Mesenchymal stem cell (in vitro differentiated cells and primary cell): ENCODE data around the gene SLC23A2.

Experiments used
- DNase-seq: peaks from one replicate; pipeline ENCODE4 v3.0.0-alpha.2; 2013
- H2AFZ ChIP-seq: one replicate; pipeline ENCODE4 v1.6.1; 2013; ENCODE audit warnings: low read depth, mild to moderate bottlenecking, control low read depth, inconsistent platforms, low read length, moderate library complexity
- H2AK5ac ChIP-seq: 2 replicates; pipeline ENCODE4 v1.6.1; 2013; ENCODE audit warnings: low read length, moderate library complexity, mild to moderate bottlenecking, inconsistent platforms; ENCODE audit not compliant: severe bottlenecking
- H2BK120ac ChIP-seq: one replicate; pipeline ENCODE4 v1.6.1; 2013; ENCODE audit warnings: low read depth, mild to moderate bottlenecking, inconsistent platforms, low read length, moderate library complexity
- H2BK12ac ChIP-seq, 2 experiments: one replicate each; pipeline ENCODE4 v1.6.1; 2013; ENCODE audit warnings: inconsistent platforms in 2 of 2, low read length in 2 of 2, mild to moderate bottlenecking in 2 of 2, moderate library complexity in 2 of 2, control low read depth in 1 of 2
- H2BK15ac ChIP-seq: one replicate; pipeline ENCODE4 v1.6.1; 2013; ENCODE audit warnings: mild to moderate bottlenecking, low read depth, inconsistent platforms; ENCODE audit not compliant: poor library complexity, severe bottlenecking
- H2BK5ac ChIP-seq: 2 replicates; pipeline ENCODE4 v1.6.1; 2013; ENCODE audit warnings: low read depth, mild to moderate bottlenecking, low read length, control low read depth, inconsistent platforms; ENCODE audit not compliant: poor library complexity, severe bottlenecking
- H3K14ac ChIP-seq, 2 experiments: one replicate each; pipeline ENCODE4 v1.6.1; 2013; ENCODE audit warnings: inconsistent platforms in 2 of 2, low read length in 2 of 2, control low read depth in 1 of 2, mild to moderate bottlenecking in 1 of 2, moderate library complexity in 1 of 2
- H3K18ac ChIP-seq, 2 experiments: one replicate each; pipeline ENCODE4 v1.6.1; 2013; ENCODE audit warnings: inconsistent platforms in 2 of 2, low read length in 2 of 2, control low read depth in 1 of 2, low read depth in 1 of 2, mild to moderate bottlenecking in 1 of 2
- H3K23ac ChIP-seq, 2 experiments: one replicate each; pipeline ENCODE4 v1.6.1; 2013; ENCODE audit warnings: inconsistent platforms in 2 of 2, low read length in 2 of 2, mild to moderate bottlenecking in 2 of 2, moderate library complexity in 2 of 2, control low read depth in 1 of 2
- H3K27ac ChIP-seq: 2 replicates; pipeline ENCODE4 v1.5.1; 2013; ENCODE audit warnings: mild to moderate bottlenecking, moderate library complexity, low read length, control low read depth, inconsistent platforms; ENCODE audit not compliant: poor library complexity, severe bottlenecking
- H3K27me3 ChIP-seq, 2 experiments: 2 replicates each; pipeline versions ENCODE4 v1.6.1 to v1.7.0; 2013; ENCODE audit warnings: low read length in 2 of 2, mild to moderate bottlenecking in 2 of 2, moderate library complexity in 2 of 2, control low read depth in 1 of 2, inconsistent platforms in 1 of 2; ENCODE audit not compliant: control insufficient read depth in 1 of 2, insufficient read depth in 1 of 2
- H3K36me3 ChIP-seq, 2 experiments: 2 replicates each; pipeline versions ENCODE4 v1.6.1 to v1.7.0; 2013; ENCODE audit warnings: low read length in 2 of 2, control low read depth in 1 of 2, inconsistent platforms in 1 of 2, low read depth in 1 of 2, mild to moderate bottlenecking in 1 of 2; ENCODE audit not compliant: insufficient read depth in 2 of 2, control insufficient read depth in 1 of 2
- H3K4ac ChIP-seq, 2 experiments: one replicate each; pipeline ENCODE4 v1.6.1; 2013; ENCODE audit warnings: inconsistent platforms in 2 of 2, low read length in 2 of 2, mild to moderate bottlenecking in 2 of 2, moderate library complexity in 2 of 2, control low read depth in 1 of 2, low read depth in 1 of 2
- H3K4me1 ChIP-seq: 2 replicates; pipeline ENCODE4 v1.6.1; 2013; ENCODE audit warnings: low read depth, low read length, control low read depth; ENCODE audit not compliant: control insufficient read depth, insufficient read depth
- H3K4me2 ChIP-seq: 2 replicates; pipeline ENCODE4 v1.6.1; 2013; ENCODE audit warnings: low read length, mild to moderate bottlenecking, inconsistent platforms; ENCODE audit not compliant: poor library complexity, severe bottlenecking
- H3K4me3 ChIP-seq, 2 experiments: 2 replicates each; pipeline versions ENCODE4 v1.5.1 to v1.7.0; 2013; ENCODE audit warnings: low read length in 2 of 2, mild to moderate bottlenecking in 2 of 2, control low read depth in 1 of 2, low read depth in 1 of 2; ENCODE audit not compliant: insufficient read depth in 1 of 2
- H3K79me1 ChIP-seq: replicated peaks from 2 replicates; pipeline ENCODE4 v1.6.1; 2013; ENCODE audit warnings: mild to moderate bottlenecking, control low read depth, low read length, inconsistent platforms; ENCODE audit not compliant: poor library complexity, severe bottlenecking
- H3K9ac ChIP-seq: 2 replicates; pipeline ENCODE4 v1.7.0; 2013; ENCODE audit warnings: mild to moderate bottlenecking, low read length, moderate library complexity
- H3K9me3 ChIP-seq: 2 replicates; pipeline ENCODE4 v1.7.0; 2013; ENCODE audit warnings: mild to moderate bottlenecking, low read length; ENCODE audit not compliant: control insufficient read depth
- H4K8ac ChIP-seq: one replicate; pipeline ENCODE4 v1.6.1; 2013; ENCODE audit warnings: inconsistent platforms, mild to moderate bottlenecking, low read length, moderate library complexity
- H4K91ac ChIP-seq: one replicate; pipeline ENCODE4 v1.6.1; 2013; ENCODE audit warnings: mild to moderate bottlenecking, low read length, inconsistent platforms
- WGBS: methylation state at CpG from one replicate; pipeline ENCODE4 v1.1.7; 2013; ENCODE audit warnings: mixed read lengths; 5-methylcytosine and 5-hydroxymethylcytosine counted together

The SLC23A2 gene

DNA sequence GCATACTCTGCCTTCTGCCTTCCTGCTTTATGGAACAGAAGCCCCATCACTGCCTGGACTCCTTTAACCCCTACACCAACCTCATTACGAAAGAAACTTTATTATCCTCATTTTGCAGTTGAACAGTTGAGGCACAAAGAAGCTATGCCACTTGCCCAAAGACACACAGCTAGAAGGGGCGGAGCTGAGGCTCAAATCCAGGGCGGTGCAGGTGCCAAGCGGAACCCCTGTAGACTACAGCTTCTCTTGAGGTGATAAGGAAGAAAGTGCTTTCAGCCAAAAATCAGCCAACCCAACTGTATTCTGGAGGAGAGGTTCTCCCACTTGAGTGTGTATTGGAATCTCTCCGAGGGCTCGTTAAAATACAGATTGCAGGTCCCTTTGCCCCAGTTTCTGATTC, 189.1 kb downstream of the SLC23A2 start:
- WGBS = 95% methylated on average over 6 of the region's 6 CpGs
- no peak overlapping the region for H2AFZ ChIP-seq

DNA sequence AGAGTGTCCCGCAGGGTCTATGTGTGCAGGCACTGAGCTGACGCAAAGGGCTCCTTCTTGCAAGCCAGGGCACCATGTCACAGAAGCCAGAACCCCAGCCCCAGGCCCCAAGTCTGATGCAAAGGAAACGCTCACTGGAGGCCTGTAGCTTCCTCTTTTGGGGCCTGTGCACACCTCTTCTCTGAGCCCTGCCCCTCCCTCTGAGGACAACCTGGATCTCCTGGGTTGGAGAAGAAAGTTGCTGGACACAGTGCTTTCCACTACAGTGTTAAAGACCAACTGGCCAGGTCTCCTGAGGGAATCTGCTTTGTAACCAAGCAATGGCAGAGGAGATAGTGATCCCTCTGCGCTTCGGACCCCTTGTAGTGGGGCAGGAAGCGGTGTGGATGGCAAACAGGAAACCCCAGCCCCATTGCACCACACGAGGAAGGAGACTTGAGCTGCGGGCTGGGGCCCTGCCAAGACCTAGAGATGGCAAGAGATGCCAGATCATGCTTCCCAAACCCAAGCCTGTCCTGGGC, 189.6 kb downstream of the SLC23A2 start:
- Histone ChIP-seq H3K4me3 (no peak overlapping the region), H3K36me3 (no peaks in the 10 kb centered on the region), H2BK15ac (no peak overlapping the region), H4K8ac (no peak overlapping the region), H3K27me3 (peaks cover 5 to 33% of the 10 kb centered on the region in 2 experiments), H3K27ac (no peak overlapping the region), H3K79me1 (no peaks in the 10 kb centered on the region), H3K9me3 (no peaks in the 10 kb centered on the region), H4K91ac (no peak overlapping the region), H3K4ac (no peak overlapping the region), H3K4me1 (peaks cover 18% of the 10 kb centered on the region), H2BK120ac (no peak overlapping the region), H3K4me2 (no peak overlapping the region), H3K23ac (no peak overlapping the region), H2BK5ac (no peak overlapping the region), H2AK5ac (no peak overlapping the region), H2BK12ac (no peak overlapping the region), H3K14ac (no peak overlapping the region), H2AFZ (no peak overlapping the region), H3K9ac (no peak overlapping the region), H3K18ac (no peak overlapping the region)
- WGBS = 85% methylated on average over 8 of the region's 8 CpGs
- DNase-seq = no peak

More for the DNA sequence above, 189.1 kb downstream of the SLC23A2 start:
- peaks cover 18% of the 10 kb centered on the region for H3K4me1 ChIP-seq
- H3K4me2 ChIP-seq = no peak overlapping the region
- H3K4me3 ChIP-seq = no peak overlapping the region
- H2AK5ac ChIP-seq = no peak overlapping the region
- H3K9ac ChIP-seq = no peak overlapping the region
- no peak overlapping the region for H3K27ac ChIP-seq
- no peak overlapping the region for H3K4ac ChIP-seq
- H2BK120ac ChIP-seq = no peak overlapping the region
- H2BK12ac ChIP-seq = no peak overlapping the region
- H2BK5ac ChIP-seq = no peak overlapping the region
- H3K23ac ChIP-seq = no peak overlapping the region
- no peak overlapping the region for H3K14ac ChIP-seq
- H3K27me3 ChIP-seq = peaks cover 5 to 33% of the 10 kb centered on the region in 2 experiments
- H4K8ac ChIP-seq = no peak overlapping the region
- no peaks in the 10 kb centered on the region for H3K36me3 ChIP-seq
- no peak overlapping the region for H3K18ac ChIP-seq
- no peak for DNase-seq
- no peaks in the 10 kb centered on the region for H3K79me1 ChIP-seq
- H2BK15ac ChIP-seq = no peak overlapping the region
- H3K9me3 ChIP-seq = no peaks in the 10 kb centered on the region
- no peak overlapping the region for H4K91ac ChIP-seq

DNA sequence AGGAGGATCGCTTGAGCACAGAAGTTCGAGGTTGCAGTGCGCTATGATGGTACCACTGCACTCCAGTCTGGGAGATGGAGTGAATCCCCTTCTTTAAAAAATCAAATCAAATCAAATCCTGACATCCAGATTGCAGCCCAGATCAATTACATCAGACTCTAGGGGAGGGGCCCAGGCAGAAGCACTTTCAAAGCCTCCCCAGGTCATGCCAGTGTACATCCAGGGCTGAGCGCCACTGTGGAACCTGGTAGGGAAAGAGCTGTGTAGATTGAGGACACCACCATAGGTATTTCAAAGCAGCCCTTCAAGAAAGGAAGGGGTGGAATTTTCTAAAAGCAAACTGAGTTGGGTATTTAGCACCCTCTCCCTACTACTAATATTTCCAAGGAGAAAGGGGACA, 190.1 kb downstream of the SLC23A2 start:
- no peak overlapping the region for H4K91ac ChIP-seq
- H2BK5ac ChIP-seq = no peak overlapping the region
- WGBS = 67% methylated on average over 4 of the region's 4 CpGs
- no peak for DNase-seq
- peaks cover 5 to 33% of the 10 kb centered on the region in 2 experiments for H3K27me3 ChIP-seq
- H3K79me1 ChIP-seq = no peaks in the 10 kb centered on the region
- H3K9ac ChIP-seq = no peak overlapping the region
- no peak overlapping the region for H4K8ac ChIP-seq
- H3K14ac ChIP-seq = no peak overlapping the region
- no peak overlapping the region for H3K23ac ChIP-seq
- H3K36me3 ChIP-seq = no peaks in the 10 kb centered on the region
- H2BK15ac ChIP-seq = no peak overlapping the region
- H3K18ac ChIP-seq = no peak overlapping the region
- H3K4me2 ChIP-seq = no peak overlapping the region
- H3K27ac ChIP-seq = no peak overlapping the region
- H3K4me1 ChIP-seq = peaks cover 18% of the 10 kb centered on the region
- no peak overlapping the region for H2BK12ac ChIP-seq
- no peak overlapping the region for H3K4me3 ChIP-seq
- H2AK5ac ChIP-seq = no peak overlapping the region
- H2AFZ ChIP-seq = no peak overlapping the region
- H2BK120ac ChIP-seq = no peak overlapping the region
- no peak overlapping the region for H3K4ac ChIP-seq
- no peaks in the 10 kb centered on the region for H3K9me3 ChIP-seq

DNA sequence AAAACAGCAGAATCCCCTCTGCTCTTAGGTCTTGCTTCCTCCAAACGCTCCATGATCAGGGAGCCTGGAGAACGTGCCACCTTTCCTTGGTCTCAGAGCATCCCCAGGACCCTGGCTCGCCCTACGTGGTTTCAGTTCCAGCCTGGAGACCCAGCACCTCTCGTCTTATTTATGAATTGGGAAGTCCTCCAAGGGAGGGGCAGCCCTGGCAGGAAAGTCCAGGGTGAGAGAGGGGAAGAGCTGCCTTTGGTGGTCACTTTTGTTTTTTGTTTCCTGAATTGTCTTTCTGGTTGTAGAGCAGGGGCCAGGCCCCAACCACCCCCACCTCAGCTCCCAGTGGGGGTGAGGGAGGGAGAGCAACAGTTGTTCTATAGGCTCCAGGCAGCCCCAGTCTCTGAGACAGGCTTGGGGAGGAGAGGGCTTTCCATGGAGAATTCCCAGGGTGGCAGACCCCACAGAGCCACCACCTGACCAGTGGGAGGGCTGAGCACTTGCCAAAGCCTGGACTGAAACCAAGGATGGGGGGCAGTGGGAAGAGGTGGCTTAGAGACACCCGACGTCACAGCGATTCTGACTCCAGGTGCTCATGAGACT, 190.8 kb downstream of the SLC23A2 start:
- DNase-seq = no peak
- Histone ChIP-seq H3K27ac (no peak overlapping the region), H3K79me1 (no peaks in the 10 kb centered on the region), H3K23ac (no peak overlapping the region), H3K4ac (no peak overlapping the region), H3K14ac (no peak overlapping the region), H2BK12ac (no peak overlapping the region), H3K4me3 (no peak overlapping the region), H3K27me3 (peaks cover 5 to 33% of the 10 kb centered on the region in 2 experiments), H2BK120ac (no peak overlapping the region), H4K91ac (no peak overlapping the region), H2AFZ (no peak overlapping the region), H3K36me3 (no peaks in the 10 kb centered on the region), H2BK15ac (no peak overlapping the region), H3K9ac (no peak overlapping the region), H4K8ac (no peak overlapping the region), H3K9me3 (no peaks in the 10 kb centered on the region), H3K18ac (no peak overlapping the region), H2BK5ac (no peak overlapping the region), H3K4me2 (no peak overlapping the region), H2AK5ac (no peak overlapping the region), H3K4me1 (peaks cover 20% of the 10 kb centered on the region)
- WGBS = 64% methylated on average over 8 of the region's 8 CpGs
